ENCODE measurements around the gene PSEN1. TPM values are rescaled to one million over a fixed set of nuclear protein-coding genes. Genes with fewer than 3 reads are reported as not detected.
A peak's percentile ranks its signal among the peaks of the same experiment; 100 is the strongest.

The PSEN1 gene
- total RNA-seq, 4 donors from 2014 or later = 53.4 to 56.9 (median 55.7) TPM

DNA sequence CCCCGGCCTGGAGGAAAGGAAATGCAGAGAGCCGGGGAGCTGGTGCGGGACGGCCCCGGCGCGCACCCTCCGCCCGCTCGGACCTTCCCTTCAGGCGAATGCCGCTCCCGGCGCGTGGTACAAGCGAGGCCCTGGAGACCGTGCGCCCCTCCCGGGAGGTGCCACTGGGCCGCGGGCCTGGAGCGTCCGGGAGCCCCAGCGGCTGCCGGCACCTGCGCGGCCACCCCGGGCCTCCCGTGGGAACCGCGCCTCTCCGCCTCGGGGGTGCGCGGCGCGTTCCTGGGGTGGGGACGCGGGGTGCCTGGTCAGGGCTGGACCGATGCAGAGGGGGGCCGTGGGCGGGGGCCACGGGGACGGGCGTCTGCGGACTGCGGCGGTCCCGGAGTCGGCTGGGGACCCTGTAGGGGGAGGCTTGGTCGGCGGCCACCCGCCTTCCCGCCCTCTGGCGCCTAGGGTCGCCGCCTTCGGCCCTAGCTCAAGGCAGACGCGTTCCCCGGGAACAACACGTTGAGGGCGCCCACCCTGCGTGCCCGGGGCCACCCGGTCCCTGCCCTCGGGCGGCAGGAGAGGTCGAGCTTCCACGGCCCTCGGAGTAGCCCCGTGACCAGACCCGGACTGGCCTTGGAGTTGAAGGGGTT, 101.6 kb downstream of the PSEN1 start:
- TF ChIP-seq, protein P1, sequence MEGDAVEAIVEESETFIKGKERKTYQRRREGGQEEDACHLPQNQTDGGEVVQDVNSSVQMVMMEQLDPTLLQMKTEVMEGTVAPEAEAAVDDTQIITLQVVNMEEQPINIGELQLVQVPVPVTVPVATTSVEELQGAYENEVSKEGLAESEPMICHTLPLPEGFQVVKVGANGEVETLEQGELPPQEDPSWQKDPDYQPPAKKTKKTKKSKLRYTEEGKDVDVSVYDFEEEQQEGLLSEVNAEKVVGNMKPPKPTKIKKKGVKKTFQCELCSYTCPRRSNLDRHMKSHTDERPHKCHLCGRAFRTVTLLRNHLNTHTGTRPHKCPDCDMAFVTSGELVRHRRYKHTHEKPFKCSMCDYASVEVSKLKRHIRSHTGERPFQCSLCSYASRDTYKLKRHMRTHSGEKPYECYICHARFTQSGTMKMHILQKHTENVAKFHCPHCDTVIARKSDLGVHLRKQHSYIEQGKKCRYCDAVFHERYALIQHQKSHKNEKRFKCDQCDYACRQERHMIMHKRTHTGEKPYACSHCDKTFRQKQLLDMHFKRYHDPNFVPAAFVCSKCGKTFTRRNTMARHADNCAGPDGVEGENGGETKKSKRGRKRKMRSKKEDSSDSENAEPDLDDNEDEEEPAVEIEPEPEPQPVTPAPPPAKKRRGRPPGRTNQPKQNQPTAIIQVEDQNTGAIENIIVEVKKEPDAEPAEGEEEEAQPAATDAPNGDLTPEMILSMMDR (IDR thresholded peaks at IDR 0.05) = no peak
- DNase-seq (ENCODE audit: low spot score) (no peak), ATAC-seq (ENCODE audit: low FRiP score) (peak; percentile 8)

DNA sequence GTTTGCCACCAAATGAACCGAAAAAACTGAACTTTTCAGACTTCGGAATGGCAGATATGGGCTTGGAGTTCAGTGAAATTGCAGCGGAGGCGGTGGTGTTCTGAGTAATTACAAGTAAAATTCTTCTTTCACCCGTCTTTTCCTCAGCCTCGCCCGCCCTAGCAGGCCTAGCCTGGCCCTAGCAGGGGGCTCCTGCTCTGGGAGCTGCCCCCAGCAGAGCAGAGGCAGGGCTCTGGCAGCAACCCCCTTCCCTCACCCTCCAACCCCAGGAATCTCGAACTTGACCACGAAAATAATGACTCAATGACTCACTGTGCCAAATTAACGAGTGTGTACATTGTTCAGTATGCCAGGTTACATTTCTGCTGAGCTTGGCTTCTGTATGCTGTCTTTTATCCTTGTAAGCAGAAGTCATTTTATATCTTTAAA, 102.1 kb downstream of the PSEN1 start:
- DNase-seq (ENCODE audit: low spot score) (no peak), ATAC-seq (ENCODE audit: low FRiP score) (peak; percentile 19)
- TF ChIP-seq, protein P1 (IDR thresholded peaks at IDR 0.05) = no peak

DNA sequence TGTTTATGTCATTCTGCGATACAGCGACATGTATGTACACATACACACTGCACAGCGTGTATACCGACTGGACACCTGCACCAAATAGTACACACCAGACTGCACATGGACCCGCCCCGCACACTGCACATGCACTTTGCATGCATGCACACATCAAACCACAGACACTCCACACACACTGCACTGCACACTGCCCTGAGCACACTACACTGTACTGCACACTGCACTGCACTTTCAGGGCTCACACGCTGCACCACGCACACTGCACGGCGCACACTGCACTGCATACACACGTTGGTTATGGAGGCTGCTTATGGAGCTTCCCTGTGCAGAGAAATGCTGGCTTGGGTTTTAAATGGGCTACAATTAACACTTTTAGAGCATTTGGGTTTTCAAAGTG, 102.6 kb downstream of the PSEN1 start:
- DNase-seq (ENCODE audit: low spot score) (no peak), ATAC-seq (ENCODE audit: low FRiP score) (no peak)
- TF ChIP-seq, protein P1 (IDR thresholded peaks at IDR 0.05) = no peak

DNA sequence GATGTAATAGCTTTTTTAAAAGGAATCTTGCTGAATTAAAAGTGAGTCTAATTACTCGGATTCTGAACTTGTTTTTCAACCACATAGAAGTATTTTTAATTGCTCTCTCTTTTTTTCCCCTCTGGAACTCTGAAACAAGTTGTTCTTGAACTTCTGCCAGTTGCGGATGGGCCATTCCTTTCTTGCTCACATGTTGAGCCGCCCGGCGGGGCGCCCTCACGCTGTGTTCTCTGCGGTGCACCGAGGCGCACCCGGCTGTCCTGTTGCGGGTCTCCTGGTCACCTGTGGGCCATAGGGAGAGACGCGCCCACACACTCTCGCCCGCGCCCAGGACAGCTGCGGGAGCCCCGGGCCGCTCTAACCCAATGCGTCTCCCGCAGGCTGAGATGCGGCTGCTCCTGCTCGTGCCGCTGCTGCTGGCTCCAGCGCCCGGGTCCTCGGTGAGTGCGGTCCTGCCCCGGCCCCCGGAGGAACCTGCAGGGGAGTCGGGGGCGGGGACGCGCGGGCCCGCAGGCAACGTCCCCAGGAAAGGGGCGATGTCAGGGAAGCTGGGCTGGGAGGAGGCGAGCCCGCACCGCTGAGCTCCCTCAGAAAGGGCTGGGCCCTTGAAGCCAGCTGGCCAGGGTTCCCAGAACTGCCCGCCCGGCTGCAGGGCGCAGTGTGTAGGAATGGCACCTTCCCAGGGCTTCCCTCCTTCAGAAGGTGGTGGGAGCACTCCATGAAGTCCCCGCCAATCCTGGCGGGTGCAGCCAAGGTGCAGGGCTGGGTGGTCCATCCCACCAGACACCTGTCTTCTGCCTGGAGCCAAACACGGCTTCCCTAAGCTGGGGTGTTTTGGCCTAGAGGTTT, 103.3 kb downstream of the PSEN1 start:
- TF ChIP-seq, protein P1 (IDR thresholded peaks at IDR 0.05) = no peak
- no peak for ATAC-seq (ENCODE audit: low FRiP score)
- no peak for DNase-seq (ENCODE audit: low spot score)

DNA sequence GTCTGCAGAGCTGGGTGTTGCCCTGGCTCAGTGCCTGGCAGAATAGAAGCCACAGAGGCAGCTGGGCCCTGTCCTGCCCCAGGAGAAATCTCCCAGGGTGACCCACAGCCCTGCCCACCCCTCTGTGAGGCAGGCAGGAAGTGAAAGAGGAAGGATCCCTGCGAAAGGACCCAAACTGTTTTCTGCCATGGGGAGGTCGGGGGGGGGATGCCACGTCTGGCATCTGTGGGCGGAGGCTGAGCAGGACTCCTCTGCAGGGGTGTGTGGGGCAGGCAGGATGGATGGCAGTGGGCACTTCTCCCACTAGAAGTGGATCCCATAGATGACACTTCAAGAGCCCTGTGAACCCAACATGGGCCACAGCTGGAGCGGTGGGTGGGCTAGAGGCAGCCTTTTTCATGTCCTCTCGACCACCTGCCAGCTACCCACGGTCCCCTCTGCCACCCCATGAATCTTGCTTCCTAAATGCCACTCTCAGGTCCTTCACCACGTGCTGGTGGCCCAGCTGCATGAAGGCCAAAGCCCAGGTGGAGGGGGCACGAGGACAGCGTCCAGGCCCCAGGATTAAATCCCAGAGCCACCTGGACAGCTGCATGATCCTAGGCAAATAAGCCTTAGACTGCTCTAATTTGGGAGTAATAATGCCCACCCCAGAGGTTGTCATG, 104.6 kb downstream of the PSEN1 start:
- no peak for DNase-seq (ENCODE audit: low spot score)
- TF ChIP-seq, protein P1 (IDR thresholded peaks at IDR 0.05) = no peak
- no peak for ATAC-seq (ENCODE audit: low FRiP score)

DNA sequence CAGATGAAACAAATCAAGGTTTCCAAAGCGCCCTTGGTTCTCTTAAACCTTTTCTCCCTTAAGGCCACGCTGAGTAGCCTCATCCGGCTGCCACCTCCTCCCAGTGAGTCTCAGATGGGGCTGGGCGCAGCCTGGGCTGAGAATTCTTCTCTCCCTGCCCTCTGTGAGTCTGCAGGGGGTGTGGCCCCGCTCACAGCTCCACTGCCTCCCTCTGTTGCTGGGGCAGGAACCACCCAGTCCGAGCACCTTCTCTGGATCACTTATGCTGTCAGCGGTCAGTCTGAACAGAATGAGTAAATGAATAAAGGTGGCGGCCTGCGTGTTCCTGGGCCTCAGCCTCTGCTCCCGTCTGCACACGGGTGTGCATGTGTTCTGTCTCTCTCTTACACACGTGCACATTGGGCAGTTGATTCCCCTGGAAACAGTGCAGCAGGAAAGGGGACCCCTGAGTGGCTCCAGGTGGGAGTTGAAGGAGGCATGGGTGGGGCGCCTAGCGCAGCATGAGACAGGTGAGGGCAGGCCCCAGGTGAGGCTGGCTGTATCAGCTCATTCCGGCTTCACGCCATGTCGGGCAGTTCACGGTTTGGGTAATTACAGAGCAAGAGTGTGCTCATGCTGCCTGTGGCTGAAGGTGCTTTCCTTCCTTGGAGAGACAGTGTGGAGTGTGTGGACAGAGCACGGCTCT, 105.3 kb downstream of the PSEN1 start:
- ATAC-seq (ENCODE audit: low FRiP score) (no peak), DNase-seq (ENCODE audit: low spot score) (no peak)
- TF ChIP-seq, protein P1 (IDR thresholded peaks at IDR 0.05) = no peak
